A673 (cell line): ENCODE measurements around the gene SLC2A14. TPM values are rescaled to one million over a fixed set of nuclear protein-coding genes. Genes with fewer than 3 reads are reported as not detected.

Experiments used
- BruUV-seq: library from RNA; stranded (reverse); fragments of 400-500 nt; replicated peaks from 2 replicates; lab custom pipeline; 2021; lab: Mats Ljungman, UMichigan
- CTCF ChIA-PET: fragments of 300-600 bp; sonication (Branson Sonifier 250); formaldehyde crosslinking; loops from one replicate; lab custom pipeline; 2022; ENCODE audit warnings: antibody characterized with exemption; lab: Charles Lee
- POLR2A ChIA-PET: fragments of 300-600 bp; sonication (Branson Sonifier 250); formaldehyde crosslinking; loops from one replicate; lab custom pipeline; 2022; ENCODE audit warnings: antibody characterized with exemption; ENCODE audit not compliant: low non-redundant PET; lab: Charles Lee
- DNase-seq: peaks from one replicate; pipeline ENCODE4 v3.0.0-alpha.2; 2015; ENCODE audit warnings: low spot score
- H3K27ac ChIP-seq: fragments of 200-600 bp; sonication (generic); 2 replicates; pipeline ENCODE4 v1.5.1; 2016; ENCODE audit warnings: mixed run types, low read depth, mild to moderate bottlenecking, mixed read lengths, antibody characterized with exemption, low read length; ENCODE audit not compliant: poor library complexity, severe bottlenecking
- H3K27me3 ChIP-seq: fragments of 200-600 bp; sonication (generic); replicated peaks from 2 replicates; pipeline ENCODE4 v1.6.1; 2017; ENCODE audit warnings: mixed run types, low read depth, mild to moderate bottlenecking, mixed read lengths, antibody characterized with exemption, low read length; ENCODE audit not compliant: insufficient read depth, poor library complexity
- H3K36me3 ChIP-seq: fragments of 200-600 bp; sonication (generic); 2 replicates; pipeline ENCODE4 v1.6.1; 2016; ENCODE audit warnings: mixed run types, mild to moderate bottlenecking, mixed read lengths, antibody characterized with exemption, low read length; ENCODE audit not compliant: insufficient read depth, poor library complexity, severe bottlenecking
- H3K4me1 ChIP-seq: fragments of 200-600 bp; sonication (generic); 2 replicates; pipeline ENCODE4 v1.6.1; 2017; ENCODE audit warnings: mixed run types, mild to moderate bottlenecking, mixed read lengths, antibody characterized with exemption, low read length; ENCODE audit not compliant: insufficient read depth, poor library complexity, severe bottlenecking
- H3K4me3 ChIP-seq: fragments of 200-600 bp; sonication (generic); 2 replicates; pipeline ENCODE4 v1.5.1; 2016; ENCODE audit warnings: low read depth, mixed run types, mild to moderate bottlenecking, mixed read lengths, low read length; ENCODE audit not compliant: poor library complexity, severe bottlenecking
- H3K9me3 ChIP-seq: fragments of 200-600 bp; sonication (generic); 2 replicates; pipeline ENCODE4 v1.6.1; 2016; ENCODE audit warnings: mixed run types, low read depth, mild to moderate bottlenecking, mixed read lengths, antibody characterized with exemption, low read length; ENCODE audit not compliant: poor library complexity, severe bottlenecking
- EZH2 ChIP-seq: fragments of 200-600 bp; sonication (generic); IDR thresholded peaks from 2 replicates; pipeline ENCODE4 v1.6.1; 2017; ENCODE audit warnings: borderline replicate concordance, low read depth, mild to moderate bottlenecking, mixed read lengths, antibody characterized with exemption, low read length; ENCODE audit not compliant: poor library complexity, severe bottlenecking
- intact Hi-C: fragments of 100-400 bp; cut with micrococcal nuclease; formaldehyde crosslinking; loops from one replicate; pipeline ENCODE4 v1.10.0; 2022; ENCODE audit not compliant: unreplicated experiment
- total RNA-seq: library from RNA; stranded (reverse); gene quantifications from 2 replicates; pipeline ENCODE4 v1.2.3, GENCODE V29; 2021
- TF ChIP-seq, protein P1 (sequence below): fragments of 300-800, 200-600 bp; sonication (generic); conservative IDR thresholded peaks from 2 replicates; pipeline ENCODE4 v1.5.1; 2017; ENCODE audit warnings: low read depth, mild to moderate bottlenecking, antibody characterized with exemption, low read length, moderate library complexity, mixed read lengths

Gene SLC2A14
- total RNA-seq, 1 experiment from 2014 or later = 0.09 TPM

- intact Hi-C loops = no loop called here
- TF ChIP-seq, protein P1, sequence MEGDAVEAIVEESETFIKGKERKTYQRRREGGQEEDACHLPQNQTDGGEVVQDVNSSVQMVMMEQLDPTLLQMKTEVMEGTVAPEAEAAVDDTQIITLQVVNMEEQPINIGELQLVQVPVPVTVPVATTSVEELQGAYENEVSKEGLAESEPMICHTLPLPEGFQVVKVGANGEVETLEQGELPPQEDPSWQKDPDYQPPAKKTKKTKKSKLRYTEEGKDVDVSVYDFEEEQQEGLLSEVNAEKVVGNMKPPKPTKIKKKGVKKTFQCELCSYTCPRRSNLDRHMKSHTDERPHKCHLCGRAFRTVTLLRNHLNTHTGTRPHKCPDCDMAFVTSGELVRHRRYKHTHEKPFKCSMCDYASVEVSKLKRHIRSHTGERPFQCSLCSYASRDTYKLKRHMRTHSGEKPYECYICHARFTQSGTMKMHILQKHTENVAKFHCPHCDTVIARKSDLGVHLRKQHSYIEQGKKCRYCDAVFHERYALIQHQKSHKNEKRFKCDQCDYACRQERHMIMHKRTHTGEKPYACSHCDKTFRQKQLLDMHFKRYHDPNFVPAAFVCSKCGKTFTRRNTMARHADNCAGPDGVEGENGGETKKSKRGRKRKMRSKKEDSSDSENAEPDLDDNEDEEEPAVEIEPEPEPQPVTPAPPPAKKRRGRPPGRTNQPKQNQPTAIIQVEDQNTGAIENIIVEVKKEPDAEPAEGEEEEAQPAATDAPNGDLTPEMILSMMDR = no peak
- no peak for TF ChIP-seq EZH2
- POLR2A ChIA-PET = no interaction called here
- BruUV-seq = no TSS peak
- H3K4me1 ChIP-seq = no peaks in the 10 kb centered on the region
- no peak for DNase-seq
- no peaks in the 10 kb centered on the region for H3K27me3 ChIP-seq
- H3K9me3 ChIP-seq = no peaks in the 10 kb centered on the region
- CTCF ChIA-PET = interaction anchor here (0.7 kb wide), 1 partner anchor 143 kb away, joined by 4 read pairs; no protein-coding TSS in a partner anchor
- H3K4me3 ChIP-seq = no peak overlapping the region
- no peak overlapping the region for H3K27ac ChIP-seq
- no peaks in the 10 kb centered on the region for H3K36me3 ChIP-seq
Measured at GRCh38 chr12:7781274-7781673, 91.4 kb downstream of the SLC2A14 start.

GRCh38 chr12:7769999-7770398, 102.7 kb downstream of the SLC2A14 start:
- Histone ChIP-seq H3K9me3 (no peaks in the 10 kb centered on the region), H3K36me3 (no peaks in the 10 kb centered on the region), H3K27ac (no peak overlapping the region), H3K4me3 (no peak overlapping the region), H3K4me1 (no peaks in the 10 kb centered on the region), H3K27me3 (no peaks in the 10 kb centered on the region)
- BruUV-seq = no TSS peak
- intact Hi-C loops = no loop called here
- ChIA-PET CTCF (no interaction called here), POLR2A (no interaction called here)
- TF ChIP-seq, protein P1 = no peak
- no peak for TF ChIP-seq EZH2
- no peak for DNase-seq

Other genes starting within 250 kb of the SLC2A14 start
- not detected in 2 replicates for gene APOBEC1, start 207.0 kb downstream of the SLC2A14 start, total RNA-seq
- gene GDF3, start 177.1 kb downstream of the SLC2A14 start, total RNA-seq = not detected in 2 replicates
- not detected in 2 replicates for gene DPPA3, start 161.5 kb downstream of the SLC2A14 start, total RNA-seq
- not detected in 2 replicates for gene CLEC4C, start 125.5 kb downstream of the SLC2A14 start, total RNA-seq
- not detected in 2 replicates for gene NANOGNB, start 107.7 kb downstream of the SLC2A14 start, total RNA-seq
- not detected in 2 replicates for gene NANOG, start 83.5 kb downstream of the SLC2A14 start, total RNA-seq
- gene SLC2A3, start 63.3 kb upstream of the SLC2A14 start, total RNA-seq = 23.0 and 30.2 TPM in 2 replicates
- gene FOXJ2, start 159.8 kb upstream of the SLC2A14 start, total RNA-seq = 13.9 and 14.6 TPM in 2 replicates
- 1.3 and 3.5 TPM in 2 replicates for gene C3AR1, start 193.4 kb upstream of the SLC2A14 start, total RNA-seq
- gene NECAP1, start 209.4 kb upstream of the SLC2A14 start, total RNA-seq = 35.2 and 41.1 TPM in 2 replicates